Breast epithelium (tissue), 4 donors: Measurements from ENCODE around the gene ULK1. TPM values are rescaled to one million over a fixed set of nuclear protein-coding genes. Genes with fewer than 3 reads are reported as not detected.

Source experiments
- DNase-seq, 2 donors: peaks; one replicate each; pipeline ENCODE4 v3.0.0-alpha.2; 2019; ENCODE audit warnings: low spot score in 2 of 2
- H3K27ac ChIP-seq, 2 donors: fragments of 200-600 bp; sonication (generic) in 1 of 2; one replicate each; pipeline ENCODE4 v1.5.1; 2016 to 2019; ENCODE audit warnings: mild to moderate bottlenecking in 1 of 2
- H3K27me3 ChIP-seq, 2 donors: fragments of 200-600 bp; sonication (generic) in 1 of 2; one replicate each; pipeline versions ENCODE4 v1.5.1 to v1.6.0; 2017 to 2019; ENCODE audit warnings: control low read depth in 1 of 2, mild to moderate bottlenecking in 1 of 2
- H3K36me3 ChIP-seq: fragments of 200-600 bp; one replicate; pipeline ENCODE4 v1.5.1; 2019
- H3K4me1 ChIP-seq, 2 donors: fragments of 200-600 bp; sonication (generic); one replicate each; pipeline ENCODE4 v1.5.1; 2016 to 2019; ENCODE audit warnings: control low read depth in 1 of 2
- H3K4me3 ChIP-seq, 3 donors: fragments of 200-600 bp; sonication (generic); 1 replicate in 2 of 3; 2 replicates in 1 of 3; pipeline ENCODE4 v1.5.1; 2016 to 2019; ENCODE audit warnings: mild to moderate bottlenecking in 3 of 3, moderate library complexity in 2 of 3
- H3K9me3 ChIP-seq, 2 donors: fragments of 200-600 bp; sonication (generic) in 1 of 2; one replicate each; pipeline ENCODE4 v1.5.1; 2016 to 2019; ENCODE audit warnings: control low read depth in 1 of 2
- CTCF ChIP-seq, 3 donors: fragments of 450-650 bp; IDR thresholded peaks; one replicate each; pipeline ENCODE4 v1.5.1; 2016 to 2017; ENCODE audit warnings: antibody characterized with exemption in 3 of 3, mild to moderate bottlenecking in 3 of 3, moderate library complexity in 3 of 3
- POLR2A ChIP-seq: fragments of 450-650 bp; IDR thresholded peaks from one replicate; pipeline ENCODE4 v1.6.1; 2016; ENCODE audit warnings: antibody characterized with exemption, mild to moderate bottlenecking, moderate library complexity
- POLR2AphosphoS5 ChIP-seq, 3 donors: sonication (generic); formaldehyde crosslinking; IDR thresholded peaks; one replicate each; pipeline ENCODE4 v1.6.1; 2017; ENCODE audit warnings: antibody characterized with exemption in 3 of 3
- intact Hi-C: fragments of 100-400 bp; cut with DNase I; formaldehyde crosslinking; loops from one replicate; pipeline ENCODE4 v1.15.1; 2023; ENCODE audit warnings: low total_unique reads
- total RNA-seq, 3 donors: library from RNA; depleted of rRNA; stranded (reverse); fragments of >200 nt; gene quantifications; one replicate each; pipeline ENCODE4 v1.1.0, GENCODE V29; 2016

Gene ULK1
- total RNA-seq, 3 donors from 2014 or later = 14.8 to 18.6 (median 17.0) TPM

DNA sequence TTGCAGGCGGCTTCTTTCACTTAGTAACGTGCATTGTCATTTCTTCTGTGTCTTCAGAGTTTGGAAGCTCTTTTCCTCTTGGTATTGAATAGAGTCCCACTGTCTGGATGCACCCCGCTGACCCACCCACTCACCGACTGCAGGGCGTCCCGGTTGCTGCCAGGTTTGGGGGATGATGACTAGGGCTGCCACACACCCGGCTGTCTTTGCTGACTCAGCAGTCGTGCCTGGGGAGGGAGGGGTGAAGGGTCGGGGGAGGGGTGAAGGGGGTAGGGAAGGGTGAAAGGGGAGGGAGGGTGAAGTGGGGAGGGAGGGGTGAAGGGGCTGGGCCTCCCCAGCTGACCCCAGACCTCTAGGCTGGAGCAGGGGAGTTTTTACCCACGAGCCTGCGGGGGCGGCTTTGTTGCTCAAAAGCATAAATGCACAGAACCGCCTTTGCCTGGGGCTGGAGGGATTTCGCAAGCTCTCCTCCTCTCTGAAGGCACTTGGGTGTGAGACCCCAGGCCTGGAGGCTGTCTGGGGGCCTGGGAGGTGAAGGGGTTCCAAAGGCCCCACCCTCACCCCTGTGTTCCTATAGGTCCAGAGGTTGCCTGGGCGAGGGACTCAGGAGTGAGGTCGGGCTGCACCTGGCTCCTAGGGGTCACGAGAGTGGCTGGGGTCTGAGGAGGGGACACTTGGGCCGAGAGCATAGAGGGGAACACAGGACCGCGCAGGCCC, 31.3 kb upstream of the ULK1 start:
- Histone ChIP-seq H3K36me3 (no peaks in the 10 kb centered on the region), H3K27ac (no peak overlapping the region)
- TF ChIP-seq POLR2A (no peak), POLR2AphosphoS5 (IDR thresholded peaks at IDR 0.05) (no peak), CTCF (IDR thresholded peaks at IDR 0.05) (no peak)

GRCh38 chr12:131863711-131864396, 30.6 kb upstream of the ULK1 start:
- no peak for TF ChIP-seq POLR2AphosphoS5 (IDR thresholded peaks at IDR 0.05)
- no peak for TF ChIP-seq CTCF (IDR thresholded peaks at IDR 0.05)
- Histone ChIP-seq H3K27me3 (no peaks in the 10 kb centered on the region), H3K27ac (no peak overlapping the region), H3K9me3 (no peaks in the 10 kb centered on the region), H3K4me1 (no peaks in the 10 kb centered on the region), H3K36me3 (no peaks in the 10 kb centered on the region), H3K4me3 (no peak overlapping the region)
- intact Hi-C loops = no loop called here
- no peak for DNase-seq

More for the DNA sequence above, 31.3 kb upstream of the ULK1 start:
- DNase-seq = no peak
- no peaks in the 10 kb centered on the region for H3K9me3 ChIP-seq
- H3K27me3 ChIP-seq = no peaks in the 10 kb centered on the region
- H3K4me1 ChIP-seq = no peaks in the 10 kb centered on the region
- H3K4me3 ChIP-seq = peak overlapping the region in 1 of 3 donors; percentile 25
- intact Hi-C loops = no loop called here

DNA sequence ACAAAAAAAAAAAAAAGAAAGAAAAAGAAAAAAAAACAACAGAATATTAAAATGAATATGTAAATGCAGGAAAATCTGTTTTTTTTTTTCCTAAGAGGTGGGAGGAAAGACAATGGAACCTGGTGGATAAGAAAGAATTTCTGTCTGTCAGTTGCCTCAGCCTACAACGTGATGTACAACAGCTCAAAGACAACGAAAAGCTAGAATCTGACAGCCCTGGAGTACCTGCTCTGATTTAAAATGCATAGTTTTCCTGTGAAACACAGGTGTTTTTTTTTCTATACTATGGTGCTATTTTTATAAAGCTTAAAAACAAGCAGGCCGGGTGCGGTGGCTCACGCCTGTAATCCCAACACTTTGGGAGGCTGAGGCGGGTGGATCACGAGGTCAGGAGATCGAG, 30.0 kb upstream of the ULK1 start:
- TF ChIP-seq POLR2A = no peak
- no peak for TF ChIP-seq CTCF (IDR thresholded peaks at IDR 0.05)
- no peak for TF ChIP-seq POLR2AphosphoS5 (IDR thresholded peaks at IDR 0.05)

DNA sequence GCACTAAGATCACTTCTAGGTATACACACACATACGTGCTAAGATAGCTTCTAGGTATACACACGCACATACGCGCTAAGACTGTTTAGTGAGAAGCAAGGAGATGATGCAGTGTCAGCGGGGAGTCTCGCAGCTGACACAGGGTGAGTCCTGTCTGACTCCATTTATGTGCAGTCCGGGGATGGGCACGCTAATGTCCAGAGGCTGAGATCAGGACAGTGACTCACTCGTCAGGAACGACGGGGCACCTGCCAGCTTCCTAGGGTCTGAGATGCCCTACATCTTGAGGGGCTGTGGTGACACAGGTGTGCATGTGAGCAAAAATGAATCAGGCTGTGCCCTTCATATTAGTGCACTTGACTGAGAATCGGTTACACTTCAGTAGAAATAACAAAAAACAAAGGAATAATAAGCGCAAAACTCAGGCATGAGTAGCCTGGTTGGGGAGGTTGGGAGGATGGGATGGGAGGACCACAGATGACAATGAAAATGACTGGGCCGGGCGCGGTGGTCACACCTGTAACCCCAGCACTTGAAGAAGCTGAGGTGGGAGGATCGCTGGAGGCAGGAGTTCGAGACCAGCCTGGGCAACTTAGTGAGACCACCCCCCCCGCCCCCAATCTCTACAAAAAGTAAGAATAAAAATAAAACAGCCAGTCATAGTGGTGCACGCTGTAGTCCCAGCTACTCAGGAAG, 29.1 kb upstream of the ULK1 start:
- Histone ChIP-seq H3K9me3 (no peaks in the 10 kb centered on the region), H3K4me3 (no peak overlapping the region), H3K27ac (no peak overlapping the region), H3K27me3 (no peaks in the 10 kb centered on the region), H3K4me1 (no peaks in the 10 kb centered on the region), H3K36me3 (no peaks in the 10 kb centered on the region)
- no peak for DNase-seq
- TF ChIP-seq CTCF (IDR thresholded peaks at IDR 0.05) (no peak), POLR2A (no peak)
- intact Hi-C loops = no loop called here

More for the DNA sequence above, 30.0 kb upstream of the ULK1 start:
- H3K36me3 ChIP-seq = no peaks in the 10 kb centered on the region
- no peaks in the 10 kb centered on the region for H3K27me3 ChIP-seq
- H3K9me3 ChIP-seq = no peaks in the 10 kb centered on the region
- intact Hi-C loops = no loop called here
- H3K27ac ChIP-seq = no peak overlapping the region
- no peaks in the 10 kb centered on the region for H3K4me1 ChIP-seq
- no peak overlapping the region for H3K4me3 ChIP-seq
- no peak for DNase-seq

- H3K27ac ChIP-seq = no peak overlapping the region
- H3K27me3 ChIP-seq = no peaks in the 10 kb centered on the region
- H3K4me1 ChIP-seq = no peaks in the 10 kb centered on the region
- H3K36me3 ChIP-seq = no peaks in the 10 kb centered on the region
- DNase-seq = no peak
- H3K4me3 ChIP-seq = no peak overlapping the region
- H3K9me3 ChIP-seq = no peaks in the 10 kb centered on the region
- no peak for TF ChIP-seq POLR2A
- TF ChIP-seq CTCF (IDR thresholded peaks at IDR 0.05) = no peak
- TF ChIP-seq POLR2AphosphoS5 (IDR thresholded peaks at IDR 0.05) = no peak
- intact Hi-C loops = no loop called here
Measured at GRCh38 chr12:131867471-131867870, 27.0 kb upstream of the ULK1 start.
